BE2C (cell line): ENCODE measurements around the gene CLCN2.

Experiments used
- DNase-seq: peaks from one replicate; pipeline ENCODE4 v3.0.0-alpha.2; 2020
- H3K27me3 ChIP-seq: fragments of 250-450 bp; sonication (Bioruptor Pico); 2 replicates; pipeline ENCODE4 v1.5.1; 2020; ENCODE audit warnings: mild to moderate bottlenecking
- H3K36me3 ChIP-seq: fragments of 250-450 bp; sonication (Bioruptor Pico); 2 replicates; pipeline ENCODE4 v1.5.1; 2020; ENCODE audit warnings: mild to moderate bottlenecking
- H3K4me1 ChIP-seq: fragments of 250-450 bp; sonication (Bioruptor Pico); 2 replicates; pipeline ENCODE4 v1.5.1; 2020
- H3K4me3 ChIP-seq: 2 replicates; pipeline ENCODE4 v1.5.1; 2011; ENCODE audit warnings: low read depth, low read length
- H3K9me3 ChIP-seq: fragments of 250-450 bp; sonication (Bioruptor Pico); 2 replicates; pipeline ENCODE4 v1.5.1; 2020
- TF ChIP-seq, protein P1 (sequence below): IDR thresholded peaks from 2 replicates; pipeline ENCODE4 v1.5.1; 2012; ENCODE audit warnings: mild to moderate bottlenecking, low read depth, low read length

CLCN2 gene

DNA sequence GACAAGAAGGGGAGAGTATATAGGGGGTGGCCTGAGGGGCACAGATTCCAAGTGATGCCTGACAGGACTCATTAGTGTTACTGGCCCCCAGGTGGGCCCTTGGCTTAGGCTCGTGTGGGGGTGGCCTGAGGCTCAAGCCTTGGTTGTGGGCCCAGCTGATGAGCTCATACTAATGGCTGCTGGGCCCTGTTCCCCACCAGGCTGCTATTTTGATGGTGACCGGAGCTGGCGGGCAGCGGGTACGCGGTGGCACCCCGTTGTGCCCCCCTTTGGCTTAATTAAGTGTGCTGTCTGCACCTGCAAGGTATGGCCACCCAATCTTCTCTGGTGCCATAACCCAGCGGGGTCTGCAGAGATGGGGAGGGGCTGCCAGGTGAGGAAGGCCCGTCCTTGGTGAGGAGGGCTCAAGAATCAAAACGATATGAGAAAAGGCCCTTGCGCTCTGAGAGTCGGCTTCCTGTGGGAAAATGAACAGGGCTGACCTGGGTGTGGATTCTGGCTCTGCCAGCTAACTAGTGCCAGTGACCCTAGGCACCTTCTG is 25.8 kb upstream of the CLCN2 start:
- H3K4me3 ChIP-seq, result no peak overlapping the region
- no peak for DNase-seq
- no peaks in the 10 kb centered on the region for H3K4me1 ChIP-seq
- no peaks in the 10 kb centered on the region for H3K36me3 ChIP-seq
- TF ChIP-seq, protein P1, sequence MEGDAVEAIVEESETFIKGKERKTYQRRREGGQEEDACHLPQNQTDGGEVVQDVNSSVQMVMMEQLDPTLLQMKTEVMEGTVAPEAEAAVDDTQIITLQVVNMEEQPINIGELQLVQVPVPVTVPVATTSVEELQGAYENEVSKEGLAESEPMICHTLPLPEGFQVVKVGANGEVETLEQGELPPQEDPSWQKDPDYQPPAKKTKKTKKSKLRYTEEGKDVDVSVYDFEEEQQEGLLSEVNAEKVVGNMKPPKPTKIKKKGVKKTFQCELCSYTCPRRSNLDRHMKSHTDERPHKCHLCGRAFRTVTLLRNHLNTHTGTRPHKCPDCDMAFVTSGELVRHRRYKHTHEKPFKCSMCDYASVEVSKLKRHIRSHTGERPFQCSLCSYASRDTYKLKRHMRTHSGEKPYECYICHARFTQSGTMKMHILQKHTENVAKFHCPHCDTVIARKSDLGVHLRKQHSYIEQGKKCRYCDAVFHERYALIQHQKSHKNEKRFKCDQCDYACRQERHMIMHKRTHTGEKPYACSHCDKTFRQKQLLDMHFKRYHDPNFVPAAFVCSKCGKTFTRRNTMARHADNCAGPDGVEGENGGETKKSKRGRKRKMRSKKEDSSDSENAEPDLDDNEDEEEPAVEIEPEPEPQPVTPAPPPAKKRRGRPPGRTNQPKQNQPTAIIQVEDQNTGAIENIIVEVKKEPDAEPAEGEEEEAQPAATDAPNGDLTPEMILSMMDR, result no peak
- H3K9me3 ChIP-seq, result no peaks in the 10 kb centered on the region
- peaks cover 8% of the 10 kb centered on the region for H3K27me3 ChIP-seq

DNA sequence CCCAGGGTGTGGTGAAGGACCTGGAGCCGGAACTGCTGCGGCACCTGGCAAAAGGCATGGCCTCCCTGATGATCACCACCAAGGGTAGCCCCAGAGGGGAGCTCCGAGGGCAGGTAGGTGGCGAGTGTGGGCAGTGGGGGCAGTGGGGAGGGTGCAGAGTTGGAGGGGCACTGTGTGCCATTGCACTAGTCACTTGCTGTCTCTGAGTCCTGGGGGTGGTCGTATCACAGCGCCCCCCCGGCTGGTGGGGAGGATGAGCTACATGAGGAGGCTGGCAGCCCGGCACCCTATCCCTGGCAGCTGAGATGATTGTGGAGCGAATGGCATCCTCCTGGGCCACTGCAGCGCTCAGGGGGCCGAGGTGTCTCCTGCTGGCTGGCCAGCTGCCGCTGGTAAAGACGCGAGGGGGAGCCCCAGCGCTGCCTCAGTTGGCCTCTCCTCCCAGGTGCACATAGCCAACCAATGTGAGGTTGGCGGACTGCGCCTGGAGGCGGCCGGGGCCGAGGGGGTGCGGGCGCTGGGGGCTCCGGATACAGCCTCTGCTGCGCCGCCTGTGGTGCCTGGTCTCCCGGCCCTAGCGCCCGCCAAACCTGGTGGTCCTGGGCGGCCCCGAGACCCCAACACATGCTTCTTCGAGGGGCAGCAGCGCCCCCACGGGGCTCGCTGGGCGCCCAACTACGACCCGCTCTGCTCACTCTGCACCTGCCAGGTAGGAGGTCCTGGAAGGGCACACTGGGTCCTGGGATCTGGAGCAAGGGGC is 24.8 kb upstream of the CLCN2 start:
- TF ChIP-seq, protein P1, result no peak
- no peak for DNase-seq
- H3K4me3 ChIP-seq, result no peak overlapping the region
- H3K4me1 ChIP-seq, result no peaks in the 10 kb centered on the region; the same call in 1 of the 2 replicates
- peaks cover 15% of the 10 kb centered on the region for H3K27me3 ChIP-seq
- H3K9me3 ChIP-seq, result no peaks in the 10 kb centered on the region
- no peaks in the 10 kb centered on the region for H3K36me3 ChIP-seq

DNA sequence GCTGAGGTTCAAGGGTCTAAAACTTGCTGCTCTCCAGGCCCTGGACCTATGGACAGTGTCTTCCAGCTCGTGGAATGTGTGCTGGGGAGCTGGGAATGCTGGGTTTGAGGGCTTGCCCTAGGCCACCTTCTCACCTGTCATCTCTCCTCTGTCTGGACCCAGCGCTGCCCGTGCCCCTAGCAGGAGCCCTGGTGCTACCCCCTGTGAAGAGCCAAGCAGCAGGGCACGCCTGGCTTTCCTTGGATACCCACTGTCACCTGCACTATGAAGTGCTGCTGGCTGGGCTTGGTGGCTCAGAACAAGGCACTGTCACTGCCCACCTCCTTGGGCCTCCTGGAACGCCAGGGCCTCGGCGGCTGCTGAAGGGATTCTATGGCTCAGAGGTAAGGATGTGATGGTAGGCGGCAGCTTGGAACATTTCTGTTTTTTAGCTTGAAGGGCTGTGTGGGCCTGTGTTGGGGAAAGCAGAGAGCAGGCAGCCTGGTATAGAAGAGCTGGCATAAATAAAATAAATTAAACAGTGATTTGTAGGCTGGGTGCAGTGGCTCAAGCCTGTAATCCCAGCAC is 23.5 kb upstream of the CLCN2 start:
- TF ChIP-seq, protein P1, result no peak
- DNase-seq, result no peak
- H3K9me3 ChIP-seq, result no peaks in the 10 kb centered on the region
- no peak overlapping the region for H3K4me3 ChIP-seq
- no peaks in the 10 kb centered on the region; the same call in 1 of the 2 replicates for H3K4me1 ChIP-seq
- H3K36me3 ChIP-seq, result no peaks in the 10 kb centered on the region
- H3K27me3 ChIP-seq, result peaks cover 27% of the 10 kb centered on the region

DNA sequence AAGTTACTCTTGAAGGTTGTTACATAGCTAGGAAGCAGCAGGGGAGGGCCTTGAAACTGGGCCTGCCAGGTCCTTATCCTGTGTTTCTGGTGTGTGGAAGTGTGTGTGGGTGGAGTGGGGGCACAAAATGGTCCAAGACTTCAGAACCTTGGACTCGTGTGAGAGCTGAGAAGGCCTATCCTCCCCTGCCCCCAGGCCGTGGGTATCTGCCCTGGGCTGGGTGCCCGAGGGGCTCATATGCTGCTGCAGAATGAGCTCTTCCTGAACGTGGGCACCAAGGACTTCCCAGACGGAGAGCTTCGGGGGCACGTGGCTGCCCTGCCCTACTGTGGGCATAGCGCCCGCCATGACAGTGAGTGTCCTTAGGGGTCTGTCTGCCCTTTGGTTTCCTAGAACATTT is 22.9 kb upstream of the CLCN2 start:
- peaks cover 29% of the 10 kb centered on the region for H3K27me3 ChIP-seq
- H3K36me3 ChIP-seq, result no peaks in the 10 kb centered on the region
- no peak for DNase-seq

DNA sequence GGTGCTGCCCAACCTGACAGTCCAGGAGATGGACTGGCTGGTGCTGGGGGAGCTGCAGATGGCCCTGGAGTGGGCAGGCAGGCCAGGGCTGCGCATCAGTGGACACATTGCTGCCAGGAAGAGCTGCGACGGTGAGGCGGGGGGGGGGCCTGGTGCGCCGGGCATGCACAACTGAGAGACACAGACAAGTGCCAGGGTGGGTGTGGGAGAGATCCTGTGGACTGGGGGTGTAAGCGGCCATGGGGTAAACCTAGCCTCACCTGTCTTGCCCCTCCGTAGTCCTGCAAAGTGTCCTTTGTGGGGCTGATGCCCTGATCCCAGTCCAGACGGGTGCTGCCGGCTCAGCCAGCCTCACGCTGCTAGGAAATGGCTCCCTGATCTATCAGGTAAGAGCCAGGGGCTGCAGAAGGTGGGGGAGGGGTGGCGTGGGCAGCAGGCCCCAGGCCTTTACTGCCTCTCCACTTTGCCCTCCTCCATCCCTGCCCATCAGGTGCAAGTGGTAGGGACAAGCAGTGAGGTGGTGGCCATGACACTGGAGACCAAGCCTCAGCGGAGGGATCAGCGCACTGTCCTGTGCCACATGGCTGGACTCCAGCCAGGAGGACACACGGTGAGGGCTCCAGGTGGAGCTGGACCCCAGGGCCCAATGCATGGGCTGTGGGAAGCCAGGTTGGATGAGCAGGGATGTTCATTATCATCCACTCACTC is 21.8 kb upstream of the CLCN2 start:
- Histone ChIP-seq H3K4me3 (no peak overlapping the region), H3K27me3 (peaks cover 41% of the 10 kb centered on the region), H3K9me3 (no peaks in the 10 kb centered on the region), H3K36me3 (no peaks in the 10 kb centered on the region), H3K4me1 (peaks cover 10% of the 10 kb centered on the region)
- no peak for DNase-seq
- TF ChIP-seq, protein P1, result no peak

More for the DNA sequence above, 22.9 kb upstream of the CLCN2 start:
- TF ChIP-seq, protein P1, result no peak
- Histone ChIP-seq H3K4me1 (peaks cover 1% of the 10 kb centered on the region), H3K4me3 (no peak overlapping the region), H3K9me3 (no peaks in the 10 kb centered on the region)
